ENCODE results near the gene FBXO31.

GRCh38 chr16:87286839-87287626 is 96.5 kb downstream of the FBXO31 start:
- TF ChIP-seq EZH2phosphoT487 (IDR thresholded peaks at IDR 0.05; ENCODE audit: low read length): no peak
- TF ChIP-seq, protein P1, sequence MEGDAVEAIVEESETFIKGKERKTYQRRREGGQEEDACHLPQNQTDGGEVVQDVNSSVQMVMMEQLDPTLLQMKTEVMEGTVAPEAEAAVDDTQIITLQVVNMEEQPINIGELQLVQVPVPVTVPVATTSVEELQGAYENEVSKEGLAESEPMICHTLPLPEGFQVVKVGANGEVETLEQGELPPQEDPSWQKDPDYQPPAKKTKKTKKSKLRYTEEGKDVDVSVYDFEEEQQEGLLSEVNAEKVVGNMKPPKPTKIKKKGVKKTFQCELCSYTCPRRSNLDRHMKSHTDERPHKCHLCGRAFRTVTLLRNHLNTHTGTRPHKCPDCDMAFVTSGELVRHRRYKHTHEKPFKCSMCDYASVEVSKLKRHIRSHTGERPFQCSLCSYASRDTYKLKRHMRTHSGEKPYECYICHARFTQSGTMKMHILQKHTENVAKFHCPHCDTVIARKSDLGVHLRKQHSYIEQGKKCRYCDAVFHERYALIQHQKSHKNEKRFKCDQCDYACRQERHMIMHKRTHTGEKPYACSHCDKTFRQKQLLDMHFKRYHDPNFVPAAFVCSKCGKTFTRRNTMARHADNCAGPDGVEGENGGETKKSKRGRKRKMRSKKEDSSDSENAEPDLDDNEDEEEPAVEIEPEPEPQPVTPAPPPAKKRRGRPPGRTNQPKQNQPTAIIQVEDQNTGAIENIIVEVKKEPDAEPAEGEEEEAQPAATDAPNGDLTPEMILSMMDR (IDR thresholded peaks at IDR 0.05; ENCODE audit: low read length): no peak

All from MM.1S (cell line).